Activated CD4-positive, alpha-beta T cell treated with anti-CD3 and anti-CD28 coated beads, Interleukin-10, Interleukin-2, amounts not matched to agents 100 ng/mL and 50 ng/mL, durations not matched to agents 16 hours and 8 hours (primary cell): ENCODE measurements around the gene SLFN12.
A peak's percentile ranks its signal among the peaks of the same experiment; 100 is the strongest.
"Not testable (repeated sequence)": the region's sequence is repeated elsewhere in the genome, so short reads cannot be mapped to it uniquely, and the experiment has no call there.

Experiments
- DNase-seq: peaks from one replicate; pipeline ENCODE4 v3.0.0-alpha.2; 2020

The SLFN12 gene

DNA sequence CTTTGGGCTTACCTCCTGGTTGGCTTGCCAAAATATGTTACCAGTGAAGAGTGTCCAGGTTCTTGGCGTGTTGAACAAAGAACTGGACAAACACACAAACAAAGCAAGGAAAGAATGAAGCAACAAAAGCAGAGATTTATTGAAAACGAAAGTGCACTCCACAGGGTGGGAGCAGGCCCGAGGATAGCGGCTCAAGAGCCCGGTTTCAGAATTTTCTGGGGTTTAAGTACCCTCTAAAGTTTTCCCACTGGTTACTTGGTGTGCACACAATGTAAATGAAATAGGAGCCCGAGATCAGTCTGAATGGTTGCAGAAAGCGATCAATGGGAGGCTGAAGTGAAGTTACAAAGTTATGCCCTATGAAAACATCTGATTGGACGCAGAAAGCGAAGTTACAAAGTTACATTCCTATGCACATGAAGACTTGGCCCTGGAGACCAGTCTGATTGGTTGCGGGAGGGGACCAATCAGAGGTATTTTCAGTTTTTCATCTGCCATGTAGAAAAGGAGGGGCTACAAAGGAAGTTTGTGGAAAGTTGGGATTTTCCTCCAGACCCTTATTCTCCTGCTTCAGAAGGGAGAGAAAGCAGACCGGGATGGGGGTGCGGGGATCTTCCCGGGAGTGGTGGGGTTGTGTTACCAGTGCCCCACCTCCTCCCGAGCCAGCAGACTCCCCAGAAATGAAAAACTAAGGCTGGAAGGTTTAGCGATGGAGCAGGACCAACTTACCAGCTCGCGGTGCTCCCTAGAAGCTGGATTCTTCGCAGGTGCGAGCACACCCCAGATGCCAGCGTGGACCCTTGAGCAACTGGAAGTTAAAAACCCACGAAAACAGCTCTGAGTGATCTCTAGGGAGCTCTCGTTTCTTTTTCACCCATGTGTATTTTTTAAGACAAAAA lies at the start of gene SLFN12:
TSS of gene SLFN12 (minus strand) at position 325 of the 899 bp plus-strand sequence. CDS start 9,472 bp downstream, outside the sequence.
- peak; percentile 81 for DNase-seq

GRCh38 chr17:35479271-35479670 lies 47.0 kb upstream of the SLFN12 start:
- DNase-seq = no peak

DNA sequence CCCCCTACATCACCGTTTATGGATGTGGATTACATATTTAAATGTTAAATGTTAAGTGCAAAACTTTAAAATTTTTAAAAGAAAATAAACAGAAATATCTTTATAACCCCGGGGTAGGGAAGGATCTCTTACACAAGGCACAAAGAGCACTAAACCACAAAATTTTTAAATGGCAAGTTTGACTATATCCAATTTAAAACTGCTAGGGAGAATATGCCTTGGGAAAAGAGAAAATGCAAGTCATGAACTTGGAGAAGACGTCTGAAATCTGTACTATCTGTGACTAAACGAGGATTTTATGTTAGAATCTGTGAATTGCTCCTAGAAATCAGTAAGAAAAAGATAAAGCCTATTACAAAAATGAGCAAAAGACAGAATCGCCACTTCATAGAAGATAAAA lies 44.9 kb upstream of the SLFN12 start:
- DNase-seq = no peak

- no peak for DNase-seq
Observed at GRCh38 chr17:35476283-35476820, 44.1 kb upstream of the SLFN12 start.

- DNase-seq = no peak
Observed at GRCh38 chr17:35468475-35468874, 36.2 kb upstream of the SLFN12 start.

DNA sequence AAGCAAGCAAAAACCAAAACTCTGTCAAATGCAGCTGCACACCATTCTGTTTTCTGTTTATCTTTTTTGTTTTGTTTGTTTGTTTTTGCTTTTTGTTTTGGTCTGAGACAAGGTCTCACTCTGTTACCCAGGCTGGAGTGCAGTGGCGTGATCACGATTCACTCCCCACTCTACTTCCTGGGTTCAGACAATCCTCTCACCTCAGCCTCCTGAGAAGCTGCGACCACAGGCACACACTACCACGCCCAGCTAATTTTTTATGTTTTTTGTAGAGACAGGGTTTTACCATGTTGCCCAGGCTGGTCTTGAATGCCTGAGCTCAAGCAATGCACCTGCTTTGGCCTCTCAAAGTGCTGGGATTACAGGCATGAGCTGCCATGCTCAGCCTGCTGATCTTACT lies 35.5 kb upstream of the SLFN12 start:
- peak; percentile 12 for DNase-seq

- peak; percentile 57 for DNase-seq
Observed at GRCh38 chr17:35460354-35460851, 28.1 kb upstream of the SLFN12 start.

DNA sequence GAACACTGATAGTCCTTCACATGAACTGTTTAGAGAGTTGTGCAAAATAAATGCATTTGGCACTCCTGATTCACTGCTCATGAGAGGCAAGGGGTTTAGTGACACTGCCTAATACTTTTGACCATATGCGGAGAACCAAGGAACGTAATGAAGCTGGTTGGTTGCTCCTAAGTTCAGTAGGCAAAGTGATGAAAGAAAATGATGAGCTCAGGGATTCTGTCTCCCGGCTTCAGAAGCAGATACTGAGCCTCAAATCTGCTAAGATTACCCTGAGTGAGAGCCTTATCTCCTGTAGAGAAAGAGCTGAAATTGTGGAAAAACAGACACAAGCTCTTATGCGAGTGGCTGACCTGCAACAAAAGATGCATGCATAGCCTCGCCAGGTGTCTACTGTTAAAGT lies 21.7 kb upstream of the SLFN12 start:
- not testable (repeated sequence) for DNase-seq

DNA sequence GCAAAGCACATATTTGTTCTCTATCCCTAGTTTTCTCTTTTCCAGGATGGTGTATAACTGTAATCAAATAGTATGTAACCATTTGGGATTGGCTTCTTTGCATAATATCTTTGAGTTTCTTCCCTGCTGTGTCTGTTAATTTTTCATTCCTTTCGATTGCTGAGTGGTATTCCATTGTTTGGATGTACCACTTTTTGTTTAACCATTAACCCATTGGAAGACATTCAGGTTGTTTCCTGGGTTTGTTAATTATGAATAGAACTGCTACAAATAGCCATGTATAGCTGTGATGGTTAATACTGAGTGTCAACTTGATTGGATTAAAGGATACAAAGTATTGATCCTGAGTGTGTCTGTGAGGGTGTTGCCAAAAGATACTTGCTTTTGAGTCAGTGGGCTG lies 20.9 kb upstream of the SLFN12 start:
- no peak for DNase-seq

DNA sequence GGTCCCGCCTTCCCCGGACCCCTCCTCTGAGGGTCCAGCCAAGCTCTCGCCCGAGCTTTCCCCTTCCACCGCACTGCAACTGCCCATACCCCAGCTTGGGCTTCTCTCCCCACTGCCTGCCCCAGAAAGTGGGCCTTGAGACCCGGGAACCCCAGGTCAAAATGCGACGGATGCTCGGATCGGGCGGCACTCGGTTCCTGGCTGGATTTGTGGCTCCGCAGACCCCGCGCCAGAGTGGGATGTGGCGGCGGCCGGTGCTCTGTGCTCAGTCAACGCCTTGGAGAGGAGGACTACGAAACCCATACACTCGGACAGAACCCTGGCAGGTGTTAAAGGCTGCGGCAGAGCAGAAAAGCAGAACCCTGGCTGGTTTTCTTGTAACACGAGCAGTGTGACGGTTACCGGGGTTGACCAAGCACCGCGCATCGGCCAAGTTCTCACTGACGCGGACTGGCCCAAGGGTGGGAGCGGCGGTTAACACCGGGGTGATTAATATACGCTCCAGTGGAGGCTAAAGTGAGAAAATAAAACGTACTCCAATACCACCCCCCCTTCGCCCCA lies 17.2 kb upstream of the SLFN12 start:
- no peak for DNase-seq

- no peak for DNase-seq
Observed at GRCh38 chr17:35448899-35449227, 16.6 kb upstream of the SLFN12 start.

DNA sequence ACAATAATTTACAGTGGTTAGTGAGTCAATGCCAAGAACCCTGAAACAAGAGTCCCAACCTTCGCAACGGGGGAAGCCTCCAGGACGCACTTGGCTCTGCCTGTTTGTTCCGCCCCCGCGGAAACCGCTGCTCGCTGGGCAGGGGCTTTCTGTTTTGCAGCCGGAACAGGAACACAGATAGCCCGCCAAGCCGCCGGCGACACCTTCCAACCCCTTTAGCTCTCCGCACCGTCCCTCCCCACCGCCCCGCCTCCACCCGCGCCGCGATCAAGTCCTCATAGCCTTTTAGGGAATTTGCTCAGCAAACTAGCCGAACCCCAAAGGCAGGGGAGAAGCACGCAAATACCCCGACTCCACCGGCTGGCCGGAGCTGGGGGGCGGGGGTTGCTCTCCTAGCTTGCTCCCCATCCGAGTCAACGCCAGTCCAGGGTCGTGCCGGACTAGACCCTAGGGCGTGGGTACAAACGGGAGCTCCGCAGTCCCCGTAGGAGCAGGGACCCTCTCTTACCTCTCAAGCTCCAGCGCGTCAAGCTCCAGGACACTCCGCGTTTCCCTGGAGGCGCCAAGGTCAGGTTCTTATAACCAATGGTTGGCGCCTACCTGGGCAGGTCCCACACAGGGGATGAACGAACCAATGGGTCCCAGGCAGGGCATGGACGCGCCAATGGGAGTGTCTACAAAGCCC lies 16.1 kb upstream of the SLFN12 start, which contains the start of gene SLFN13:
TSS of gene SLFN13 (minus strand) at position 553 of the 685 bp plus-strand sequence. CDS start 3,086 bp downstream, outside the sequence.
- peak; percentile 95 for DNase-seq

DNA sequence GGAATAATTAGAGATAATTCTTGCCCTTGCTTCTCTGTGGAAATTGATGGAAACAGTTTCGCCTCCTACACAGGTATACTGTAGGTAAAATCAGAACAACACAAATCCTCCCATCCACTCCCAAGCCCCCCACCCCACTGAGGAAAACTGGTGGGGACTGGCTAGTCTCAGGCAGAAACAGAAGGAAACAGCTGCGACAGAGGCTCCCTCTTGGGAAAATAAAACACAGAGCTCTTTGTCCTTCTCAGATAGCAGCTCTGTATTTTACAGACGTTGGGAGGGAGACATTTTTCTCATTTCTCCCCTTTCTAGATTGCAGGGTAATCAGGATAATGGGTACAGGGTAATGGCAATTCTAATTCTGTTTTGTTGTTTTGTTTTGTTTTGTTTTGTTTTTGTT lies 15.2 kb upstream of the SLFN12 start:
- DNase-seq = no peak

DNA sequence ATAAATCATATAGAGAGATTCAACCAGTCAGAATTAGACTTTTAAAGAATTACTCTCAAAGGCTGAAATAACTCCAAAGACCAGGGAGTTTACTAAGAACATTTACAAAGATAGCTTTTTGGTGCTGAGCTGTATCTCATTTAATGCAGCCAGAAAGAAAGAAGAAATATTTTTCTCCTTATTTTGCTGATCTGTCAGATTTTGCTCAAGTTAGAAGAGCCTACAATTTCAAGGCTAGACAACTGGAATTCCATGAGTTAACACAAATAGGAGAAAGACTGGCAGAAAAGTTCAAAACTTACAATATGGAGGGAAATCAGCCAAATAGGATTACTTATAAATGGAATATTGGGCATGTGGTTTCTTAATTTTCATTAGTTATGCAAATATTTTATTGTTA lies 6.1 kb upstream of the SLFN12 start:
- no peak for DNase-seq

DNA sequence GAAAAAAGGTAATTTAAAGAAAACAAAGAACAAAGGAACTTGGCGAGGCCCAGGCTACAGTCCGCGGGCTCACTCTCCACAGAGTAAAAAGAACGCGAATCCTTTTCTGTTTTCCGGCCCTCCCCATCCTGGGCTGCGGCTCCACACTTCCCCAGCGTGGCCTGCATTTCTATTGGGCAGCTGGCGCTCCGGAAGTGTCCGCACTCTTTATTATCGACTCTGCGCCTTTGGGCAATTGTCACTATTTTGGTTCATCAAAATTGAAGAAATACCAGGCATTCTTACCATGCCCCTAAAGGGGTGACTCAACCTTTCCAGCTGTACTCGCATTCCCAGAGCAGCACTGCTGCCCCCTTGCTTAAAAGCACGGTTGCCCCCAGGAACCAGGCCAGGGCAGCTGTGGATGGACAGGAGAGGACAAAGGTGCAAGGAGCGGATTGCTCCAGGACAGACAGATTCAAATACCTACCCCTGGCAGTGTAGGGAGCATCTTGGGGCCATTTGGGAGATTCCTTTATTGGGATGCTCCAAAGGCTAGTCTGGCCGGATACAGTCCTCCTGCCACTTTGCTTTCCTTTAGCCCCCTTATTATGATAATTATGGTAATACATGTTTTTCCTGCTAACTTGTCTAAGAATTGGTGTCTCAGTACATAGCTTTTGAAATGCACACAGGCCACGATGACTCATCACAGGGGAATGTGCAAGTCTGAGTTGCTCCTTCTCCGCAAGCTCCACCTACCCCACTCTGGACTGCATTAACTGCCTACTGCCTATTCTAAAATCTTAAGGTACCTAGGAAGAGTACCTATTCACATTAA lies 985 bp upstream of the SLFN12 start:
- peak; percentile 88 for DNase-seq

GRCh38 chr17:35429702-35430101 lies 2.6 kb downstream of the SLFN12 start:
- no peak for DNase-seq

- peak; percentile 10 for DNase-seq
Observed at GRCh38 chr17:35428229-35428628, 4.1 kb downstream of the SLFN12 start.

DNA sequence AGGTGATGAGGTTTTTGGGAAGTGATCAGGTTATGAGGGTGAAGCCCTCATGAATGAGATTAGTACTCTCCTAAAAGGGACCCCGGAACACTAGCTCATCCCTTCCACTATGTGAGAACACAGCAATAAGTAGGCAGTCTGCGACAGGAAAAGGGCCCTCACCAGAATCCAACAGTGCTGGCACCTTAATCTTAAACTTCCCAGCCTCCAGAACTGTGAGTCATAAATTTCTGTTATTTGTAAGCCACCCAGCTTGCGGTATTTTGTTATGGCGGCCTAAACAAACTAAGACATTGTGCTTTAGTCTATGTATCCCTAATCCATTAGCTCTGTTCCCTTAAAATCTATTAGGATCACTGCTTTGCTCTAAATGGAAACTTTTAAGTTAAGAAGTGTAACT lies 8.5 kb downstream of the SLFN12 start:
- no peak for DNase-seq

- not testable (repeated sequence) for DNase-seq
Observed at GRCh38 chr17:35421069-35421468, 11.2 kb downstream of the SLFN12 start.

GRCh38 chr17:35416659-35417058 lies 15.6 kb downstream of the SLFN12 start:
- DNase-seq = no peak

DNA sequence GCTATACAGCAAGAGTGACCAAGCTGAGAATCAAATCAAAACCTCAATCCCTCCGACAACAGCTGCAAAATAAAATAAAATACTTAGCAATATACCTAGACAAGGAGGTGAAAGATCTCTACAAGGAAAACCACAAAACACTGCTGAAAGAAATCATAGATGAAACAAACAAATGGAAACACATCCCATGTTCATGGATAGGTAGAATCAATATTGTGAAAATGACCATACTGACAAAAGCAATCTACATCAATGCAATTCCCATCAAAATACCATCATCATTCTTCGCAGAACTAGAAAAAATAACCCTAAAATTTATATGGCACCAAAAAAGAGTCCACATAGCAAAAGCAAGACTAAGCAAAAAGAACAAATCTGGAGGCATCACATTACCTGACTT lies 17.6 kb downstream of the SLFN12 start:
- DNase-seq = not testable (repeated sequence)

DNA sequence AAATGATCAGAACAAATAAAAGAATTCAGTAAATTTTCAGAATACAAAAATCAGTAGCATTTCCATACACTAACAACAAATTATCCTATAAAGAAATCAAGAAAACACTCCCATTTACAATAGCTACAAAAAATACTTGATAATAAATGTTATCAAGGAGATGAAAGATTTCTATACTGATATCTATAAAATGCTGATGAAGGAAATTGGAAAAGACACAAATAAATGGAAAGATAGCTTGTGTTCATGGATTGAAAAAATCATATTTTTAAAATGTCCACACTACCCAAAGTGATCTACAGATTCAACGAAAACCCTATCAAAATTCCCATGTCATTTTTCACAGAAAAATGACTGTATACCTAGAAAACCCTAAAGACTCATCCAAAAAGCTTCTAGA lies 18.1 kb downstream of the SLFN12 start:
- DNase-seq = no peak
